ENCODE data around the gene MTO1. TPM values are rescaled to one million over a fixed set of nuclear protein-coding genes. Genes with fewer than 3 reads are reported as not detected.

MTO1 gene
- total RNA-seq, 3 donors from 2014 or later: 17.4 to 40.8 (median 34.4) TPM

DNA sequence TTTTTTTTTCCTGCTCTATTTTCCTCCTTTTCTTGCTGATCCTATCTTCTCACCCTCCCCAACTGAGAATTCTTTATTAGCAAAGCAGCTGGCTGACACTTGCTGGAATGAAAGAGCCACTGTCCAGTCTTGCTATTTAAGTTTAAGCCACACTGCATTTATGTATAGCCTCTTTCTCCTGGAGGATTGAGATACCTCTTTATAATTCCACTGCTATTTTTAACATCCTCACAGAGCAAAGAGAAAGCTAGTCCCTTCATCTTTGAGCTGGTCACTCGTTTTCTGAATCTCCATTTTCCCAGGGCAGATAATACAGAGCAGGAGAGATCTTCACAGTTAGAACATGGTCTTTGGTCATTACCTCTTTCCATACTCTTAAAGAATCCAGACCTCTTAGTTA lies 95.3 kb downstream of the MTO1 start:
- no peak overlapping the region for H3K4me3 ChIP-seq
- H3K27me3 ChIP-seq: no peaks in the 10 kb centered on the region
- H3K4me1 ChIP-seq: no peaks in the 10 kb centered on the region
- H3K36me3 ChIP-seq: no peaks in the 10 kb centered on the region
- no peak overlapping the region for H3K27ac ChIP-seq
- TF ChIP-seq POLR2A (IDR thresholded peaks at IDR 0.05) (no peak), CTCF (IDR thresholded peaks at IDR 0.05) (no peak), POLR2AphosphoS5 (IDR thresholded peaks at IDR 0.05) (no peak)
- intact Hi-C loops (cut with DNase I; ENCODE audit: low total_unique reads): no loop called here
- no peak for DNase-seq (ENCODE audit: low spot score in 2 of 2)
- H3K9me3 ChIP-seq: no peaks in the 10 kb centered on the region

Other genes starting within 250 kb of the MTO1 start
- gene KHDC1L, start 236.2 kb upstream of the MTO1 start, total RNA-seq: not detected
- 1 to 10 TPM in 1 of 3 donors, under 1 TPM in 2; 0.32 to 1.0 (median 0.66) TPM for gene KHDC1, start 198.5 kb upstream of the MTO1 start, total RNA-seq
- not detected for gene DPPA5, start 107.5 kb upstream of the MTO1 start, total RNA-seq
- not detected for gene KHDC3L, start 99.1 kb upstream of the MTO1 start, total RNA-seq
- gene OOEP, start 91.8 kb upstream of the MTO1 start, total RNA-seq: under 1 TPM in 1 of 3 donors, not detected in 2; 0.33 TPM
- 1 to 10 TPM; 1.5 to 5.9 (median 5.0) TPM for gene DDX43, start 66.9 kb upstream of the MTO1 start, total RNA-seq
- gene CGAS, start 9.4 kb upstream of the MTO1 start, total RNA-seq: 1 to 10 TPM; 3.7 to 5.9 (median 3.7) TPM
- over 10,000 TPM; 12,629 to 16,405 (median 13,038) TPM for gene EEF1A1, start 59.3 kb downstream of the MTO1 start, total RNA-seq
- 10 to 100 TPM; 28.8 to 35.1 (median 35.0) TPM for gene SLC17A5, start 192.3 kb downstream of the MTO1 start, total RNA-seq
- 10 to 100 TPM; 10.2 to 16.8 (median 13.3) TPM for gene CD109, start 234.5 kb downstream of the MTO1 start, total RNA-seq